ENCODE measurements around the gene ZDHHC14.
"Not testable (repeated sequence)": the region's sequence is repeated elsewhere in the genome, so short reads cannot be mapped to it uniquely, and the experiment has no call there.

The ZDHHC14 gene

GRCh38 chr6:157380779-157381561 lies at the start of gene ZDHHC14:
ZDHHC14 (plus strand) TSS chr6:157381190.
- Histone ChIP-seq H3K36me3 (ENCODE audit: control insufficient read depth, insufficient read depth, low read length) (no peaks in the 10 kb centered on the region), H3K4me1 (ENCODE audit: control insufficient read depth, insufficient read depth, low read length) (peaks cover 4% of the 10 kb centered on the region), H3K27me3 (ENCODE audit: control insufficient read depth, insufficient read depth, low read length) (no peaks in the 10 kb centered on the region), H3K9ac (ENCODE audit: low read length) (peak within 1 kb of the TSS; percentile 63), H3K27ac (ENCODE audit: low read depth, low read length) (peak within 1 kb of the TSS; percentile 85), H3K4me3 (ENCODE audit: low read length) (peak within 1 kb of the TSS; percentile 79)

- no peaks in the 10 kb centered on the region for H3K36me3 ChIP-seq (ENCODE audit: control insufficient read depth, insufficient read depth, low read length)
- H3K27me3 ChIP-seq (ENCODE audit: control insufficient read depth, insufficient read depth, low read length), result peaks cover 3% of the 10 kb centered on the region
- H3K4me1 ChIP-seq (ENCODE audit: control insufficient read depth, insufficient read depth, low read length), result no peaks in the 10 kb centered on the region
- no peak overlapping the region for H3K4me3 ChIP-seq (ENCODE audit: low read length)
- no peak overlapping the region for H3K9ac ChIP-seq (ENCODE audit: low read length)
- no peak overlapping the region for H3K27ac ChIP-seq (ENCODE audit: low read depth, low read length)
Observed at GRCh38 chr6:157332813-157333212, 48.2 kb upstream of the ZDHHC14 start.

- Histone ChIP-seq H3K27ac (ENCODE audit: low read depth, low read length) (no peak overlapping the region), H3K4me3 (ENCODE audit: low read length) (no peak overlapping the region), H3K36me3 (ENCODE audit: control insufficient read depth, insufficient read depth, low read length) (no peaks in the 10 kb centered on the region)
Observed at GRCh38 chr6:157333537-157333936, 47.5 kb upstream of the ZDHHC14 start.

GRCh38 chr6:157333956-157334355 lies 47.0 kb upstream of the ZDHHC14 start:
- no peaks in the 10 kb centered on the region for H3K36me3 ChIP-seq (ENCODE audit: control insufficient read depth, insufficient read depth, low read length)
- H3K4me1 ChIP-seq (ENCODE audit: control insufficient read depth, insufficient read depth, low read length), result no peaks in the 10 kb centered on the region
- no peak overlapping the region for H3K27ac ChIP-seq (ENCODE audit: low read depth, low read length)
- H3K27me3 ChIP-seq (ENCODE audit: control insufficient read depth, insufficient read depth, low read length), result peaks cover 3% of the 10 kb centered on the region
- H3K4me3 ChIP-seq (ENCODE audit: low read length), result no peak overlapping the region
- no peak overlapping the region for H3K9ac ChIP-seq (ENCODE audit: low read length)

More at GRCh38 chr6:157333537-157333936, 47.5 kb upstream of the ZDHHC14 start:
- peaks cover 3% of the 10 kb centered on the region for H3K27me3 ChIP-seq (ENCODE audit: control insufficient read depth, insufficient read depth, low read length)
- no peak overlapping the region for H3K9ac ChIP-seq (ENCODE audit: low read length)
- no peaks in the 10 kb centered on the region for H3K4me1 ChIP-seq (ENCODE audit: control insufficient read depth, insufficient read depth, low read length)

- Histone ChIP-seq H3K9ac (ENCODE audit: low read length) (no peak overlapping the region), H3K4me3 (ENCODE audit: low read length) (no peak overlapping the region), H3K27me3 (ENCODE audit: control insufficient read depth, insufficient read depth, low read length) (peaks cover 5% of the 10 kb centered on the region), H3K4me1 (ENCODE audit: control insufficient read depth, insufficient read depth, low read length) (no peaks in the 10 kb centered on the region), H3K36me3 (ENCODE audit: control insufficient read depth, insufficient read depth, low read length) (no peaks in the 10 kb centered on the region), H3K27ac (ENCODE audit: low read depth, low read length) (no peak overlapping the region)
Observed at GRCh38 chr6:157335829-157336228, 45.2 kb upstream of the ZDHHC14 start.

- H3K27ac ChIP-seq (ENCODE audit: low read depth, low read length); H3K4me1 ChIP-seq (ENCODE audit: control insufficient read depth, insufficient read depth, low read length); H3K27me3 ChIP-seq (ENCODE audit: control insufficient read depth, insufficient read depth, low read length); H3K36me3 ChIP-seq (ENCODE audit: control insufficient read depth, insufficient read depth, low read length); H3K9ac ChIP-seq (ENCODE audit: low read length); H3K4me3 ChIP-seq (ENCODE audit: low read length): not testable (repeated sequence)
Observed at GRCh38 chr6:157337276-157337675, 43.7 kb upstream of the ZDHHC14 start.

GRCh38 chr6:157337751-157338150 lies 43.2 kb upstream of the ZDHHC14 start:
- no peak overlapping the region for H3K4me3 ChIP-seq (ENCODE audit: low read length)
- no peaks in the 10 kb centered on the region for H3K36me3 ChIP-seq (ENCODE audit: control insufficient read depth, insufficient read depth, low read length)
- H3K9ac ChIP-seq (ENCODE audit: low read length), result no peak overlapping the region
- H3K27me3 ChIP-seq (ENCODE audit: control insufficient read depth, insufficient read depth, low read length), result peaks cover 5% of the 10 kb centered on the region
- H3K4me1 ChIP-seq (ENCODE audit: control insufficient read depth, insufficient read depth, low read length), result no peaks in the 10 kb centered on the region
- H3K27ac ChIP-seq (ENCODE audit: low read depth, low read length), result no peak overlapping the region

- H3K36me3 ChIP-seq (ENCODE audit: control insufficient read depth, insufficient read depth, low read length), result no peaks in the 10 kb centered on the region
- H3K9ac ChIP-seq (ENCODE audit: low read length), result no peak overlapping the region
- peaks cover 2% of the 10 kb centered on the region for H3K27me3 ChIP-seq (ENCODE audit: control insufficient read depth, insufficient read depth, low read length)
Observed at GRCh38 chr6:157339432-157339831, 41.6 kb upstream of the ZDHHC14 start.

GRCh38 chr6:157343732-157344131 lies 37.3 kb upstream of the ZDHHC14 start:
- no peaks in the 10 kb centered on the region for H3K4me1 ChIP-seq (ENCODE audit: control insufficient read depth, insufficient read depth, low read length)
- H3K27me3 ChIP-seq (ENCODE audit: control insufficient read depth, insufficient read depth, low read length), result peaks cover 2% of the 10 kb centered on the region
- H3K4me3 ChIP-seq (ENCODE audit: low read length), result no peak overlapping the region
- H3K9ac ChIP-seq (ENCODE audit: low read length), result no peak overlapping the region
- no peaks in the 10 kb centered on the region for H3K36me3 ChIP-seq (ENCODE audit: control insufficient read depth, insufficient read depth, low read length)
- no peak overlapping the region for H3K27ac ChIP-seq (ENCODE audit: low read depth, low read length)

More at GRCh38 chr6:157339432-157339831, 41.6 kb upstream of the ZDHHC14 start:
- no peak overlapping the region for H3K4me3 ChIP-seq (ENCODE audit: low read length)
- H3K4me1 ChIP-seq (ENCODE audit: control insufficient read depth, insufficient read depth, low read length), result no peaks in the 10 kb centered on the region
- H3K27ac ChIP-seq (ENCODE audit: low read depth, low read length), result no peak overlapping the region

- no peak overlapping the region for H3K27ac ChIP-seq (ENCODE audit: low read depth, low read length)
- H3K36me3 ChIP-seq (ENCODE audit: control insufficient read depth, insufficient read depth, low read length), result no peaks in the 10 kb centered on the region
- H3K4me1 ChIP-seq (ENCODE audit: control insufficient read depth, insufficient read depth, low read length), result no peaks in the 10 kb centered on the region
- no peak overlapping the region for H3K4me3 ChIP-seq (ENCODE audit: low read length)
- no peaks in the 10 kb centered on the region for H3K27me3 ChIP-seq (ENCODE audit: control insufficient read depth, insufficient read depth, low read length)
- no peak overlapping the region for H3K9ac ChIP-seq (ENCODE audit: low read length)
Observed at GRCh38 chr6:157346373-157346772, 34.6 kb upstream of the ZDHHC14 start.

- Histone ChIP-seq H3K9ac (ENCODE audit: low read length) (no peak overlapping the region), H3K4me1 (ENCODE audit: control insufficient read depth, insufficient read depth, low read length) (no peaks in the 10 kb centered on the region), H3K4me3 (ENCODE audit: low read length) (no peak overlapping the region), H3K27me3 (ENCODE audit: control insufficient read depth, insufficient read depth, low read length) (no peaks in the 10 kb centered on the region), H3K36me3 (ENCODE audit: control insufficient read depth, insufficient read depth, low read length) (no peaks in the 10 kb centered on the region), H3K27ac (ENCODE audit: low read depth, low read length) (no peak overlapping the region)
Observed at GRCh38 chr6:157358287-157358686, 22.7 kb upstream of the ZDHHC14 start.

- no peaks in the 10 kb centered on the region for H3K4me1 ChIP-seq (ENCODE audit: control insufficient read depth, insufficient read depth, low read length)
- H3K4me3 ChIP-seq (ENCODE audit: low read length), result no peak overlapping the region
- H3K36me3 ChIP-seq (ENCODE audit: control insufficient read depth, insufficient read depth, low read length), result no peaks in the 10 kb centered on the region
- H3K27me3 ChIP-seq (ENCODE audit: control insufficient read depth, insufficient read depth, low read length), result no peaks in the 10 kb centered on the region
- no peak overlapping the region for H3K9ac ChIP-seq (ENCODE audit: low read length)
- no peak overlapping the region for H3K27ac ChIP-seq (ENCODE audit: low read depth, low read length)
Observed at GRCh38 chr6:157361886-157362285, 19.1 kb upstream of the ZDHHC14 start.

GRCh38 chr6:157364705-157365104 lies 16.3 kb upstream of the ZDHHC14 start:
- no peak overlapping the region for H3K4me3 ChIP-seq (ENCODE audit: low read length)
- no peak overlapping the region for H3K9ac ChIP-seq (ENCODE audit: low read length)
- no peaks in the 10 kb centered on the region for H3K27me3 ChIP-seq (ENCODE audit: control insufficient read depth, insufficient read depth, low read length)
- H3K27ac ChIP-seq (ENCODE audit: low read depth, low read length), result no peak overlapping the region
- no peaks in the 10 kb centered on the region for H3K36me3 ChIP-seq (ENCODE audit: control insufficient read depth, insufficient read depth, low read length)
- no peaks in the 10 kb centered on the region for H3K4me1 ChIP-seq (ENCODE audit: control insufficient read depth, insufficient read depth, low read length)
